WERI-Rb-1 (cell line): Measurements from ENCODE around the gene GTF2A1L.

Experiments
- DNase-seq: peaks from one replicate; pipeline ENCODE4 v3.0.0-alpha.2; 2020
- H3K27ac ChIP-seq: fragments of 250-450 bp; sonication (Bioruptor Pico); 2 replicates; pipeline ENCODE4 v1.5.1; 2020; ENCODE audit warnings: mild to moderate bottlenecking, moderate library complexity
- H3K27me3 ChIP-seq: fragments of 250-450 bp; sonication (Bioruptor Pico); 2 replicates; pipeline ENCODE4 v1.5.1; 2021; ENCODE audit warnings: mild to moderate bottlenecking, low read depth, moderate library complexity; ENCODE audit not compliant: insufficient read depth, severe bottlenecking
- H3K36me3 ChIP-seq: fragments of 250-450 bp; sonication (Bioruptor Pico); 2 replicates; pipeline ENCODE4 v1.5.1; 2020; ENCODE audit warnings: mild to moderate bottlenecking, moderate library complexity
- H3K4me3 ChIP-seq: 2 replicates; pipeline ENCODE4 v1.5.1; 2011; ENCODE audit warnings: low read depth, mild to moderate bottlenecking, control low read depth, low read length
- H3K9me3 ChIP-seq: fragments of 250-450 bp; sonication (Bioruptor Pico); 2 replicates; pipeline ENCODE4 v1.5.1; 2021; ENCODE audit warnings: mild to moderate bottlenecking, moderate library complexity; ENCODE audit not compliant: severe bottlenecking
- TF ChIP-seq, protein P1 (sequence below): IDR thresholded peaks from 2 replicates; pipeline ENCODE4 v1.5.1; 2011; ENCODE audit warnings: low read depth, mild to moderate bottlenecking, control low read depth, inconsistent platforms, low read length

GTF2A1L gene

DNA sequence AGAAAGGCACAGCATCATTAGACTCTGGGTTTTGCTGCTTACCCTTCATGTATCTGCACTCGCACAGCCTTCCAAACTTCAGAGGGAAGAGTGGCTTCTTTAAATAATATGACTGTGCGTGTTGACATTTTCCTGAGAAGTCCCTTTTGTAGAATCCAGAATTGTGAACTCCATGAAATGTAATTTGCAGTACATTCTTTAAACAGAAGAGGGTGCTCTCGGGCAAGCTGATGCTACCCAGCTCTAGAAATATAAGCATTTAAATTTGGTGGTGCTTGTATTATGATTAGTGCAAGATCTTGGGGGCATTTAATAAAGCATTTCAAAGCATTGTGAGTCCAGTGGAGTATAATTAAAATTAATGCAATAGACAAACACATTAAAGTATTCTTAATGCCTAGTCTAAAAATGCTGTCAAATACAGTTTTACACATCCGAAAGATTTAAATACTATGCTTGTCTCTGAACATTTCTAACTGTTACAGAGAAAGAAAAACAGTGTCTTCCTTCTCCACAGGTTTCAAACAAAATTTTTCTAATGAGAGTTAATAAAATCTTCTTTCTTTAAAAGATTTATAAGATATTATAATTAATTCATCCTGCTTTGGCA lies 17.3 kb upstream of the GTF2A1L start:
- no peak overlapping the region for H3K4me3 ChIP-seq
- TF ChIP-seq, protein P1, sequence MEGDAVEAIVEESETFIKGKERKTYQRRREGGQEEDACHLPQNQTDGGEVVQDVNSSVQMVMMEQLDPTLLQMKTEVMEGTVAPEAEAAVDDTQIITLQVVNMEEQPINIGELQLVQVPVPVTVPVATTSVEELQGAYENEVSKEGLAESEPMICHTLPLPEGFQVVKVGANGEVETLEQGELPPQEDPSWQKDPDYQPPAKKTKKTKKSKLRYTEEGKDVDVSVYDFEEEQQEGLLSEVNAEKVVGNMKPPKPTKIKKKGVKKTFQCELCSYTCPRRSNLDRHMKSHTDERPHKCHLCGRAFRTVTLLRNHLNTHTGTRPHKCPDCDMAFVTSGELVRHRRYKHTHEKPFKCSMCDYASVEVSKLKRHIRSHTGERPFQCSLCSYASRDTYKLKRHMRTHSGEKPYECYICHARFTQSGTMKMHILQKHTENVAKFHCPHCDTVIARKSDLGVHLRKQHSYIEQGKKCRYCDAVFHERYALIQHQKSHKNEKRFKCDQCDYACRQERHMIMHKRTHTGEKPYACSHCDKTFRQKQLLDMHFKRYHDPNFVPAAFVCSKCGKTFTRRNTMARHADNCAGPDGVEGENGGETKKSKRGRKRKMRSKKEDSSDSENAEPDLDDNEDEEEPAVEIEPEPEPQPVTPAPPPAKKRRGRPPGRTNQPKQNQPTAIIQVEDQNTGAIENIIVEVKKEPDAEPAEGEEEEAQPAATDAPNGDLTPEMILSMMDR: peak; percentile 62
- no peaks in the 10 kb centered on the region for H3K36me3 ChIP-seq
- H3K27me3 ChIP-seq: no peaks in the 10 kb centered on the region
- no peak for DNase-seq
- no peaks in the 10 kb centered on the region for H3K9me3 ChIP-seq
- H3K27ac ChIP-seq: no peak overlapping the region

DNA sequence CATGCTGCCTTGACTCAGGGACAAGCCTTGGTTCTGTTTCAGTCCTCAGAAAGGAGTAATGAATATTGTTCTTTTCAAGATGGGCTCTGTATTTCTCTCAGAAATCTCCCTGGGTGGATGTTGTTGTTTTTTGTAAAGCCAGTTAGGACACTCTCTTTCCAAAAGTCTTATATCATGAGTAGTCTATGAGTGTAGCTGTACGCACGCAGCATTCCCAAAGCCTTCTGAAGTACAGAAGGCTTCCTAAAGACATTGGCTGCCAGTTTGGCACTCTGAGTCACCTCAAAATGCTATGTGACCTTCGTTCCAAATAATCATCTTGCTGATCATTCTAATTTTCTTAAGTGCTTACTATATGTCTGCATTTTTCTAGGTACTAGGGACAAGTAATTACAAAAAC lies 16.7 kb upstream of the GTF2A1L start:
- H3K9me3 ChIP-seq: peaks cover 2% of the 10 kb centered on the region
- no peaks in the 10 kb centered on the region for H3K36me3 ChIP-seq
- H3K27ac ChIP-seq: no peak overlapping the region
- no peak for DNase-seq
- TF ChIP-seq, protein P1: no peak
- no peak overlapping the region for H3K4me3 ChIP-seq
- H3K27me3 ChIP-seq: no peaks in the 10 kb centered on the region

DNA sequence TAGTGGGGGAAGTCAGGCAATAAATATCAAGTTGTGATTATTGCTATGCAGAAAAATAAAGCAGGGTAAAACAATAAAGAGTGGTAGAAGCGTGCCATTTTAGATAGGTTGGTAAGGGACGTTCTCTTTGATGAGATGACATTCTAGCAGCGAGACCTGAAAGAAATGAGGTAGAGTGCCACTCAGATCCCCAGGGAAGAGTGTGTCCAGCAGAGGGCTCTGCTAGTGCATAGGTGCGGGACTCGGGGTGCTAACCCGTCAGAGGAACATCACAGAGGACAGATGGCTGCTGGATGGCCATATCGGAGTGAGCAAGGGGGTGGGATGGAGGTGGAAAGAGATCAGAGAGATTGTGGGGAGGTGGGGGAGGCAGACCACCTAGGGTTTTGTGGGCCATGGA lies 16.3 kb upstream of the GTF2A1L start:
- Histone ChIP-seq H3K9me3 (peaks cover 2% of the 10 kb centered on the region), H3K36me3 (no peaks in the 10 kb centered on the region), H3K27me3 (no peaks in the 10 kb centered on the region), H3K27ac (no peak overlapping the region), H3K4me3 (no peak overlapping the region)
- TF ChIP-seq, protein P1: peak; percentile 96
- peak; percentile 91 for DNase-seq

DNA sequence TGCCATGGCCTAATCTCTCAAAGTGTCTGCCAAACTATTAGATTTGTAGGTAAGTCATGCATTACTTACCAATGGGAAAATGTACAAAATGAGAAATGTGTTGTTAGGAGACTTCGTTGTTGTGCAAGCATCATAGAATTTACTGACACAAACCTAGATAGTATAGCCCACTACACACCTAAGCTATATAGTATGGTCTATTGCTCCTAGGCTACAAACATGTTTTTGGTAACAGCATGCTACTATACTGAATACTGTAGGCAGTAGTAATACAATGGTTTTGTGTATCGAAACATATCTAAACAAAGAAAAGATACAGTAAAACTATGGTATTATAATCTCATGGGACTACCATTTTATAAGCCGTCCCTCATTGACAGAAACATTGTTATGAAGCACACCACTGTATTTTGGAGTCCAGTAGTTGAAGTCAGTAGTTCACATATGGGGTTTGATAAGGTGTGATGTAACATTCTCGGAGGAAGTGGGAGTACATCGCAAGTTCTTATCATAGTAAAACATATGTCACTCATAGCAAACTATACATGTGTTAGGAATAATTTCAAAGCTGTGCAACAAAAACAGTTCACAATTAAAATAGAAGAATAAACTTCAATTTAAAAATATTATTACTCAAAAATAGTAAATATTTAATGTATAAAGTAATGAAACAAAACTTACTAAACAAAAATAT lies 12.0 kb upstream of the GTF2A1L start:
- Histone ChIP-seq H3K36me3 (no peaks in the 10 kb centered on the region), H3K4me3 (no peak overlapping the region), H3K27ac (no peak overlapping the region), H3K27me3 (no peaks in the 10 kb centered on the region), H3K9me3 (peaks cover 2% of the 10 kb centered on the region)
- TF ChIP-seq, protein P1: no peak
- no peak for DNase-seq

DNA sequence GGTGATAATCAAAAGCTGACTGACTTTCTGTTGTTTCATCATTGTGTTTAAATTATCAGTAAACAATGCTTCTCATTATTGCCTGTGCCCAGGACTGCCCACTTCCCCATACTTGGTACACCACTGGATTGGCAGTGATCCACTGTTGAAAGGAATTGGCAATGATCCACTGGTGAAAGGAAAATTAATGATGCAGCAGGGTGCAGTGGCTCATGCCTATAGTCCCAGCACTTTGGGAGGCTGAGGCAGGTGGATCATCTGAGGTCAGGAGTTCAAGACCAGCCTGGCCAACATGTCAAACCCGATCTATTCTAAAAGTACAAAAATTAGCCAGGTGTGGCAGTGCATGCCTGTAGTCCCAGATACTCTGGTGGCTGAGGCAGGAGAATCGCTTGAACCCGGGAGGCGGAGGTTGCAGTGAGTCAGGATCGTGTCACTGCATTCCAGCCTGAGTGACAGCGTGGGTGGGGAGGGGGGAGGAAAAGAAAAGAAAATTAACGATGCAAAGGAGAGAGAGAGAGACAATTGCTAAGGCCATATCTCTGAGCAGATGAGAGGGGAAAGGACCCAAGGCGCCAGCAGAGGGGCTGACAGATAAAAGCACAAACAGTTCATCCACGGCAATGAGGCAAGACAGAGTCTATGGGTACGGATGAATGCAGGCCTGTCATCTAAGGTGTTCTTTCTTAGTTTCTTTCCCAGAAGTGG lies 10.2 kb upstream of the GTF2A1L start:
- no peak overlapping the region for H3K27ac ChIP-seq
- no peaks in the 10 kb centered on the region for H3K36me3 ChIP-seq
- H3K27me3 ChIP-seq: no peaks in the 10 kb centered on the region
- TF ChIP-seq, protein P1: no peak
- no peak for DNase-seq
- no peak overlapping the region for H3K4me3 ChIP-seq
- peaks cover 2% of the 10 kb centered on the region for H3K9me3 ChIP-seq
